HEK293 (cell line): ENCODE measurements around the gene GREB1L.

Source experiments
- CTCF ChIP-seq: fragments of 450-650 bp; formaldehyde crosslinking; IDR thresholded peaks from 2 replicates; pipeline ENCODE4 v1.5.1; 2016; ENCODE audit warnings: missing biosample characterization, missing genetic modification characterization
- ZNF18 ChIP-seq: fragments of 450-650 bp; formaldehyde crosslinking; IDR thresholded peaks from 2 replicates; pipeline ENCODE4 v1.5.1; 2016; ENCODE audit warnings: missing biosample characterization, missing genetic modification characterization
- ZNF843 ChIP-seq: fragments of 450-650 bp; formaldehyde crosslinking; IDR thresholded peaks from 2 replicates; pipeline ENCODE4 v1.5.1; 2016; ENCODE audit warnings: missing biosample characterization, missing genetic modification characterization

- TF ChIP-seq CTCF (tag by site-specific recombination), result no peak
- no peak for TF ChIP-seq ZNF18 (tag by site-specific recombination)
- TF ChIP-seq ZNF843, result no peak
Observed at GRCh38 chr18:21303895-21304294, 61.9 kb downstream of the GREB1L start.
